A549 treated with Mapracorat at 1 μM for 4 hours (cell line): ENCODE data around the gene PMF1. TPM values are rescaled to one million over a fixed set of nuclear protein-coding genes. Genes with fewer than 3 reads are reported as not detected.

Source experiments
- total RNA-seq: library from RNA; stranded (reverse); fragments of 200-300 nt; extraction: Qiagen RNA extraction; gene quantifications from 5 replicates; pipeline ENCODE4 v1.2.3, GENCODE V29; 2022

The PMF1 gene
- total RNA-seq: 57.1 to 65.8 TPM (median 61.8 TPM) in 5 replicates

GRCh38 chr1:156212833-156213643 is at the start of gene PMF1:
Gene PMF1, plus strand, starts transcription at chr1:156213007. Its CDS starts 9 bp downstream, at chr1:156213016.

GRCh38 chr1:156193488-156194299 is 19.1 kb upstream of the PMF1 start, which contains the start of gene SLC25A44:
Gene SLC25A44, plus strand, starts transcription at chr1:156194104. Its CDS starts 5,744 bp downstream, at chr1:156199848.

GRCh38 chr1:156241926-156242325 is 29.1 kb downstream of the PMF1 start, which contains the start of gene BGLAP:
Gene BGLAP, plus strand, starts transcription at chr1:156242184. Its CDS starts 48 bp downstream, at chr1:156242232.

GRCh38 chr1:156247460-156248322 is 34.9 kb downstream of the PMF1 start, which contains the start of gene PAQR6:
Gene PAQR6, minus strand, starts transcription at chr1:156248056. Its CDS starts 1,325 bp downstream, at chr1:156246731.

GRCh38 chr1:156282479-156283222 is 69.8 kb downstream of the PMF1 start, which contains the start of gene SMG5:
Gene SMG5, minus strand, starts transcription at chr1:156282825. Its CDS starts 145 bp downstream, at chr1:156282680.

GRCh38 chr1:156284112-156284511 is 71.3 kb downstream of the PMF1 start, which contains the start of gene TMEM79:
Gene TMEM79, plus strand, starts transcription at chr1:156284325. Its CDS starts 902 bp downstream, at chr1:156285227.

Other genes starting within 250 kb of the PMF1 start
- 33.4 to 39.1 TPM (median 36.2 TPM) in 5 replicates for gene ARHGEF2, start 234.5 kb upstream of the PMF1 start, total RNA-seq
- 250 to 268 TPM (median 263 TPM) in 5 replicates for gene SSR2, start 192.1 kb upstream of the PMF1 start, total RNA-seq
- 32.9 to 41.6 TPM (median 39.7 TPM) in 5 replicates for gene UBQLN4, start 159.2 kb upstream of the PMF1 start, total RNA-seq
- 152 to 169 TPM (median 157 TPM) in 5 replicates for gene LAMTOR2, start 158.2 kb upstream of the PMF1 start, total RNA-seq
- 0.29 TPM in 1 of 5 replicates, not detected in the others for gene RAB25, start 151.8 kb upstream of the PMF1 start, total RNA-seq
- 1.2 to 2.4 TPM (median 1.6 TPM) in 5 replicates for gene MEX3A, start 130.5 kb upstream of the PMF1 start, total RNA-seq
- gene LMNA, start 98.3 kb upstream of the PMF1 start, total RNA-seq: 612 to 781 TPM (median 765 TPM) in 5 replicates
- gene SEMA4A, start 59.4 kb upstream of the PMF1 start, total RNA-seq: 0.33 to 0.43 TPM (median 0.38 TPM) in 5 replicates
- 26.2 to 30.0 TPM (median 26.7 TPM) in 5 replicates for gene SLC25A44, start 18.9 kb upstream of the PMF1 start, total RNA-seq
- gene BGLAP, start 29.2 kb downstream of the PMF1 start, total RNA-seq: 0.21 to 0.33 TPM (median 0.25 TPM) in 3 of 5 replicates, not detected in the others
- 3.3 to 5.1 TPM (median 4.0 TPM) in 5 replicates for gene PAQR6, start 35.0 kb downstream of the PMF1 start, total RNA-seq
- gene SMG5, start 69.8 kb downstream of the PMF1 start, total RNA-seq: 36.8 to 46.7 TPM (median 46.0 TPM) in 5 replicates
- gene TMEM79, start 71.3 kb downstream of the PMF1 start, total RNA-seq: 5.9 to 8.2 TPM (median 7.5 TPM) in 5 replicates
- gene GLMP, start 82.7 kb downstream of the PMF1 start, total RNA-seq: 35.4 to 49.9 TPM (median 47.7 TPM) in 5 replicates
- not detected in 5 replicates for gene VHLL, start 86.3 kb downstream of the PMF1 start, total RNA-seq
- 382 to 400 TPM (median 397 TPM) in 5 replicates for gene CCT3, start 125.3 kb downstream of the PMF1 start, total RNA-seq
- gene TSACC, start 125.5 kb downstream of the PMF1 start, total RNA-seq: 1.6 to 3.4 TPM (median 2.1 TPM) in 5 replicates
- gene RHBG, start 156.2 kb downstream of the PMF1 start, total RNA-seq: not detected in 5 replicates